Natural killer cell (primary cell): Measurements from ENCODE around the gene CAVIN1. TPM values are rescaled to one million over a fixed set of nuclear protein-coding genes. Genes with fewer than 3 reads are reported as not detected.

Source experiments
- ATAC-seq, 3 donors: fragments of 150-1000 bp in 2 of 3; fragments of 200-7000 bp in 1 of 3; cut with Tn5 transposase; 1 replicate in 1 of 3; 2 replicates in 2 of 3; pipeline ENCODE4 v1.10.0; 2021; ENCODE audit warnings: mild to moderate bottlenecking in 2 of 3, moderate library complexity in 2 of 3
- DNase-seq, 2 donors: peaks; one replicate each; pipeline versions ENCODE4 v3.0.0 to v3.0.0-alpha.2; 2013 to 2021; ENCODE audit warnings: mixed read lengths in 1 of 2
- H3K27ac ChIP-seq: one replicate; pipeline ENCODE4 v1.5.1; 2013; ENCODE audit warnings: mild to moderate bottlenecking, low read length
- H3K27me3 ChIP-seq: one replicate; pipeline ENCODE4 v1.6.1; 2013; ENCODE audit warnings: low read length; ENCODE audit not compliant: control insufficient read depth, insufficient read depth
- H3K36me3 ChIP-seq: one replicate; pipeline ENCODE4 v1.6.1; 2013; ENCODE audit warnings: low read length; ENCODE audit not compliant: control insufficient read depth, insufficient read depth
- H3K4me1 ChIP-seq: one replicate; pipeline ENCODE4 v1.6.1; 2013; ENCODE audit warnings: low read length; ENCODE audit not compliant: control insufficient read depth, insufficient read depth
- H3K4me3 ChIP-seq: one replicate; pipeline ENCODE4 v1.5.1; 2013; ENCODE audit warnings: low read length
- H3K9me3 ChIP-seq: one replicate; pipeline ENCODE4 v1.6.1; 2013; ENCODE audit warnings: low read length; ENCODE audit not compliant: control insufficient read depth, insufficient read depth
- H3K27ac Mint-ChIP-seq, 2 donors: one replicate each; pipeline ENCODE4 v1.8.0; 2022; ENCODE audit warnings: mild to moderate bottlenecking in 2 of 2, mixed read lengths in 2 of 2, moderate library complexity in 1 of 2
- H3K27me3 Mint-ChIP-seq, 2 donors: one replicate each; pipeline ENCODE4 v1.8.0; 2022; ENCODE audit warnings: low read depth in 2 of 2, mixed read lengths in 2 of 2
- H3K36me3 Mint-ChIP-seq: one replicate; pipeline ENCODE4 v1.8.0; 2022; ENCODE audit warnings: mixed read lengths
- H3K4me1 Mint-ChIP-seq, 2 donors: one replicate each; pipeline ENCODE4 v1.8.0; 2022; ENCODE audit warnings: mixed read lengths in 2 of 2
- H3K4me3 Mint-ChIP-seq: one replicate; pipeline ENCODE4 v1.8.0; 2022; ENCODE audit warnings: mild to moderate bottlenecking, moderate library complexity, mixed read lengths
- H3K9me3 Mint-ChIP-seq, 2 donors: one replicate each; pipeline ENCODE4 v1.8.0; 2022; ENCODE audit warnings: mixed read lengths in 2 of 2
- WGBS: methylation state at CpG from one replicate; pipeline ENCODE4 v1.1.7; 2013; ENCODE audit warnings: missing lambda C conversion rate; ENCODE audit not compliant: insufficient coverage; 5-methylcytosine and 5-hydroxymethylcytosine counted together
- intact Hi-C: fragments of 100-400 bp; cut with micrococcal nuclease; formaldehyde crosslinking; loops from one replicate; pipeline ENCODE4 v1.14.2; 2022
- total RNA-seq, 4 donors: library from RNA; stranded (reverse); fragments of 120-200 nt in 1 of 4; gene quantifications; one replicate each; pipeline versions ENCODE4 v1.2.3 to v1.2.4, GENCODE V29; 2013 to 2022
- TF ChIP-seq, protein P1 (sequence below): fragments of 200-600 bp; IDR thresholded peaks from one replicate; pipeline ENCODE4 v1.8.0; 2022; ENCODE audit warnings: antibody characterized with exemption

Gene CAVIN1
- total RNA-seq, 3 donors from 2014 or later (not counting 1 experiment from before 2014, with no cell fraction given) = 0.11 to 0.20 TPM; not detected in 1

DNA sequence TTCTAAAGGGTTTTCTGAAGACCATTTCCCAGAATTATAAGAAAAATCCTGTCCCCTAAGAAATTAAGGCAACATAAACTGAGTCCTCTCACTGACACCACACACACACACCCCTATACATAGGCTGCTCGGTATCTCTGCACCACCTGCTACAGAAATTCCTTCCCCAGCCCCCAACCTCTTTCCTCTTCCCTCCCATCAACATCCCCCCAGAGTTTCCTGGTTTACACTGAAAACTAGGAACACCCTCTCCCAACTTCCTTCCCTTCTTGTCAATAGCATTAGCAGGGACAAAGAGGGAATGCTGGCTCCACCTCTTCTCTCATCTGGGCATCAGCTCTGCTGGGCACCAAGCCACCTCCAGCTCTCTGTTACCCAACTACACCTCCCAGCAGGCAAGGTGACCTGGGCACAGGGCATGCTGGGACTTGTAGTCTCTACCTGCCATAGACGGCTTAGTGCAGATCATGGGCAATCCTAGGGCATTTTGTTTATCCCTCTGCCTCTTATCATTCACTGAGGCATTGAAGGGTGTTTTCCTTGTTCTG is 15.7 kb downstream of the CAVIN1 start:
- Mint-ChIP-seq H3K36me3 (no peaks in the 10 kb centered on the region), H3K27me3 (peaks cover 7% of the 10 kb centered on the region in 2 donors), H3K27ac (peak overlapping the region in 1 of 2 donors; percentile 19), H3K4me1 (peaks cover 6 to 9% of the 10 kb centered on the region in 2 donors), H3K4me3 (no peak overlapping the region), H3K9me3 (no peaks in the 10 kb centered on the region)
- H3K36me3 ChIP-seq = no peaks in the 10 kb centered on the region
- peaks cover 7% of the 10 kb centered on the region for H3K4me1 ChIP-seq
- H3K4me3 ChIP-seq = no peak overlapping the region
- ATAC-seq = peak; percentile 73 to 90 (median 83)
- 35% methylated on average over 2 of the region's 2 CpGs for WGBS
- H3K27me3 ChIP-seq = no peaks in the 10 kb centered on the region
- no peaks in the 10 kb centered on the region for H3K9me3 ChIP-seq
- DNase-seq = peak in 1 of 2 donors; percentile 79
- intact Hi-C loops = no loop called here
- TF ChIP-seq, protein P1, sequence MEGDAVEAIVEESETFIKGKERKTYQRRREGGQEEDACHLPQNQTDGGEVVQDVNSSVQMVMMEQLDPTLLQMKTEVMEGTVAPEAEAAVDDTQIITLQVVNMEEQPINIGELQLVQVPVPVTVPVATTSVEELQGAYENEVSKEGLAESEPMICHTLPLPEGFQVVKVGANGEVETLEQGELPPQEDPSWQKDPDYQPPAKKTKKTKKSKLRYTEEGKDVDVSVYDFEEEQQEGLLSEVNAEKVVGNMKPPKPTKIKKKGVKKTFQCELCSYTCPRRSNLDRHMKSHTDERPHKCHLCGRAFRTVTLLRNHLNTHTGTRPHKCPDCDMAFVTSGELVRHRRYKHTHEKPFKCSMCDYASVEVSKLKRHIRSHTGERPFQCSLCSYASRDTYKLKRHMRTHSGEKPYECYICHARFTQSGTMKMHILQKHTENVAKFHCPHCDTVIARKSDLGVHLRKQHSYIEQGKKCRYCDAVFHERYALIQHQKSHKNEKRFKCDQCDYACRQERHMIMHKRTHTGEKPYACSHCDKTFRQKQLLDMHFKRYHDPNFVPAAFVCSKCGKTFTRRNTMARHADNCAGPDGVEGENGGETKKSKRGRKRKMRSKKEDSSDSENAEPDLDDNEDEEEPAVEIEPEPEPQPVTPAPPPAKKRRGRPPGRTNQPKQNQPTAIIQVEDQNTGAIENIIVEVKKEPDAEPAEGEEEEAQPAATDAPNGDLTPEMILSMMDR = no peak
- no peak overlapping the region for H3K27ac ChIP-seq

- Mint-ChIP-seq H3K4me1 (peaks cover 6 to 9% of the 10 kb centered on the region in 2 donors), H3K27me3 (peaks cover 7% of the 10 kb centered on the region in 2 donors), H3K4me3 (no peak overlapping the region), H3K36me3 (no peaks in the 10 kb centered on the region), H3K9me3 (no peaks in the 10 kb centered on the region), H3K27ac (no peak overlapping the region)
- intact Hi-C loops = loop anchor here (1.0 kb wide), 2 partner anchors 83 to 94 kb away; no protein-coding TSS in a partner anchor
- H3K36me3 ChIP-seq = no peaks in the 10 kb centered on the region
- H3K27me3 ChIP-seq = no peaks in the 10 kb centered on the region
- H3K9me3 ChIP-seq = no peaks in the 10 kb centered on the region
- H3K27ac ChIP-seq = no peak overlapping the region
- TF ChIP-seq, protein P1 = no peak
- no peak overlapping the region for H3K4me3 ChIP-seq
- ATAC-seq = no peak
- H3K4me1 ChIP-seq = peaks cover 7% of the 10 kb centered on the region
- no peak for DNase-seq
- 96% methylated on average over 4 of the region's 5 CpGs for WGBS
Observed at GRCh38 chr17:42406615-42407288, 16.3 kb downstream of the CAVIN1 start.

DNA sequence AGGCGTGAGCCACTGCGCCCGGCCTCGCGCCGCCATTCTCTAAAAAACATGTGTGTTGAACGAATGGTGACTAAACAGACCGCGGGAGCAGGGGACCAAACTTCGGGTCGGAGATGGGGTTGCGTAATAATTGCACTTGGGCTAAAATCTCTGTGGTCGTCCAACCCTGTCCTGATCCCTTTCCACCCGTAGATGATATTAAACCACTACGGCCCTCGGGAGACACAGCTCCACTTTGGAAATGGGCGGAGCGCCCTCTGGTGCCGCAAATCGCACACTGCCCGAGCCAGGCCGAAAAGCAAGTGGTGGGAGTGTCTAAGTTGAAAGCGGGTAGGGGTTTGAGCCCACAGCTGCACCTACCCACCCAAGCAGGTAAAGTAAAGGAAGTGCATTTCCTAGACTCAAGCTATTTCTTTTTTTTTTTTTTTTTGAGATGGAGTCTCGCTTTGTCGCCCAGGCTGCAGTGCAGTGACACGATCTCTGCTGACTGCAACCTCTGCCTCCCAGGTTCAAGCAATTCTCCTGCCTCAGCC is 17.0 kb downstream of the CAVIN1 start:
- peaks cover 7% of the 10 kb centered on the region for H3K4me1 ChIP-seq
- no peak overlapping the region for H3K4me3 ChIP-seq
- TF ChIP-seq, protein P1 = peak; percentile 85
- peak; percentile 85 to 87 (median 85) for ATAC-seq
- Mint-ChIP-seq H3K4me3 (no peak overlapping the region), H3K27me3 (peaks cover 7% of the 10 kb centered on the region in 2 donors), H3K9me3 (no peaks in the 10 kb centered on the region), H3K27ac (no peak overlapping the region), H3K4me1 (peaks cover 6 to 9% of the 10 kb centered on the region in 2 donors), H3K36me3 (no peaks in the 10 kb centered on the region)
- no peaks in the 10 kb centered on the region for H3K36me3 ChIP-seq
- H3K27ac ChIP-seq = no peak overlapping the region
- H3K9me3 ChIP-seq = no peaks in the 10 kb centered on the region
- 40% methylated on average over 26 of the region's 26 CpGs for whole genome bisulfite sequencing
- H3K27me3 ChIP-seq = no peaks in the 10 kb centered on the region
- peak; percentile 84 to 89 for DNase-seq
- intact Hi-C loops = loop anchor here (1.0 kb wide), 2 partner anchors 83 to 94 kb away; no protein-coding TSS in a partner anchor
